BLaER1 treated with 17β-estradiol and CSF1 and Interleukin-3, amounts not matched to agents 10 nM and 100 nM (cell line): Measurements from ENCODE around the gene SYT9.
A peak's percentile ranks its signal among the peaks of the same experiment; 100 is the strongest.
"Not testable (repeated sequence)": the region's sequence is repeated elsewhere in the genome, so short reads cannot be mapped to it uniquely, and the experiment has no call there.

ENCODE experiments used
- H3K27ac ChIP-seq, 11 experiments: shearing (Covaris generic); formaldehyde crosslinking; 2 replicates each; pipeline ENCODE4 v1.8.1; 2022
- H3K27me3 ChIP-seq, 11 experiments: shearing (Covaris generic); formaldehyde crosslinking; 2 replicates each; pipeline ENCODE4 v1.8.1; 2022
- H3K36me3 ChIP-seq, 11 experiments: shearing (Covaris generic); formaldehyde crosslinking; 2 replicates each; pipeline ENCODE4 v1.8.1; 2022
- H3K4me1 ChIP-seq, 10 experiments: shearing (Covaris generic); formaldehyde crosslinking; 2 replicates each; pipeline ENCODE4 v1.8.1; 2022
- H3K4me2 ChIP-seq, 11 experiments: shearing (Covaris generic); formaldehyde crosslinking; 2 replicates each; pipeline ENCODE4 v1.8.1; 2022
- H3K4me3 ChIP-seq, 10 experiments: shearing (Covaris generic); formaldehyde crosslinking; 2 replicates each; pipeline ENCODE4 v1.8.1; 2022
- H3K9ac ChIP-seq, 11 experiments: shearing (Covaris generic); formaldehyde crosslinking; 2 replicates each; pipeline ENCODE4 v1.8.1; 2022
- H3K9me3 ChIP-seq, 11 experiments: shearing (Covaris generic); formaldehyde crosslinking; replicated peaks in 1 of 11; 2 replicates each; pipeline ENCODE4 v1.8.1; 2022
- H4K20me1 ChIP-seq, 11 experiments: shearing (Covaris generic); formaldehyde crosslinking; 2 replicates each; pipeline ENCODE4 v1.8.1; 2022
- Cebpa-rat ChIP-seq, 11 experiments: shearing (Covaris generic); IDR thresholded peaks; 2 replicates each; pipeline ENCODE4 v1.8.1; 2022

SYT9 gene

GRCh38 chr11:7319501-7319900 is 67.8 kb downstream of the SYT9 start:
- Histone ChIP-seq H3K9me3 (no peaks in the 10 kb centered on the region), H3K36me3 (no peaks in the 10 kb centered on the region), H3K4me3 (no peak overlapping the region), H3K4me2 (no peak overlapping the region), H3K4me1 (no peaks in the 10 kb centered on the region), H3K27me3 (no peaks in the 10 kb centered on the region), H3K9ac (no peak overlapping the region), H4K20me1 (no peaks in the 10 kb centered on the region), H3K27ac (no peak overlapping the region)
- no peak for TF ChIP-seq Cebpa-rat (IDR thresholded peaks at IDR 0.05)

GRCh38 chr11:7320306-7320705 is 68.6 kb downstream of the SYT9 start:
- no peaks in the 10 kb centered on the region for H3K27me3 ChIP-seq
- no peak overlapping the region for H3K4me3 ChIP-seq
- no peaks in the 10 kb centered on the region for H3K36me3 ChIP-seq
- no peaks in the 10 kb centered on the region for H3K4me1 ChIP-seq
- H3K9me3 ChIP-seq = no peaks in the 10 kb centered on the region
- no peak for TF ChIP-seq Cebpa-rat (IDR thresholded peaks at IDR 0.05)
- no peak overlapping the region for H3K9ac ChIP-seq
- H3K27ac ChIP-seq = no peak overlapping the region
- H3K4me2 ChIP-seq = no peak overlapping the region
- no peaks in the 10 kb centered on the region for H4K20me1 ChIP-seq

- no peak overlapping the region for H3K4me3 ChIP-seq
- H3K27ac ChIP-seq = no peak overlapping the region
- H3K9me3 ChIP-seq = no peaks in the 10 kb centered on the region
- no peaks in the 10 kb centered on the region for H3K27me3 ChIP-seq
- no peaks in the 10 kb centered on the region for H3K36me3 ChIP-seq
- H3K4me2 ChIP-seq = no peak overlapping the region
- no peaks in the 10 kb centered on the region for H4K20me1 ChIP-seq
- TF ChIP-seq Cebpa-rat (IDR thresholded peaks at IDR 0.05) = no peak
- H3K9ac ChIP-seq = no peak overlapping the region
- no peaks in the 10 kb centered on the region for H3K4me1 ChIP-seq
Measured at GRCh38 chr11:7321473-7322450, 70.1 kb downstream of the SYT9 start.

- TF ChIP-seq Cebpa-rat (IDR thresholded peaks at IDR 0.05) = no peak
- no peaks in the 10 kb centered on the region for H3K4me1 ChIP-seq
- peaks cover 0 to 13% (median 8%) of the 10 kb centered on the region in 11 experiments; a peak in 9 of 22 replicates for H3K9me3 ChIP-seq
- no peak overlapping the region for H3K9ac ChIP-seq
- H3K4me2 ChIP-seq = no peak overlapping the region
- H3K27me3 ChIP-seq = no peaks in the 10 kb centered on the region
- no peaks in the 10 kb centered on the region for H3K36me3 ChIP-seq
- no peaks in the 10 kb centered on the region for H4K20me1 ChIP-seq
- H3K4me3 ChIP-seq = no peak overlapping the region
- no peak overlapping the region for H3K27ac ChIP-seq
Measured at GRCh38 chr11:7332451-7332850, 80.7 kb downstream of the SYT9 start.

- no peak for TF ChIP-seq Cebpa-rat (IDR thresholded peaks at IDR 0.05)
- Histone ChIP-seq H4K20me1 (no peaks in the 10 kb centered on the region), H3K4me2 (no peak overlapping the region), H3K4me3 (no peak overlapping the region), H3K9me3 (peaks cover 0 to 13% (median 8%) of the 10 kb centered on the region in 11 experiments; a peak in 9 of 22 replicates), H3K4me1 (no peaks in the 10 kb centered on the region), H3K27ac (no peak overlapping the region), H3K36me3 (no peaks in the 10 kb centered on the region), H3K27me3 (no peaks in the 10 kb centered on the region), H3K9ac (no peak overlapping the region)
Measured at GRCh38 chr11:7332962-7333361, 81.3 kb downstream of the SYT9 start.

GRCh38 chr11:7335442-7335841 is 83.7 kb downstream of the SYT9 start:
- peaks cover 5 to 21% (median 14%) of the 10 kb centered on the region in 11 experiments; a peak in 15 of 22 replicates for H3K9me3 ChIP-seq
- not testable (repeated sequence) for H3K4me3 ChIP-seq, H3K36me3 ChIP-seq, H3K4me2 ChIP-seq, H3K9ac ChIP-seq, H3K27ac ChIP-seq, H3K27me3 ChIP-seq, H4K20me1 ChIP-seq, H3K4me1 ChIP-seq

GRCh38 chr11:7341551-7341950 is 89.8 kb downstream of the SYT9 start:
- no peak for TF ChIP-seq Cebpa-rat (IDR thresholded peaks at IDR 0.05)
- H3K4me1 ChIP-seq = no peaks in the 10 kb centered on the region
- H3K9me3 ChIP-seq = peaks cover 0 to 19% (median 7%) of the 10 kb centered on the region in 11 experiments; a peak in 8 of 22 replicates
- H3K4me3 ChIP-seq = no peak overlapping the region
- no peaks in the 10 kb centered on the region for H3K36me3 ChIP-seq
- H3K9ac ChIP-seq = no peak overlapping the region
- no peaks in the 10 kb centered on the region for H3K27me3 ChIP-seq
- no peak overlapping the region for H3K4me2 ChIP-seq
- H3K27ac ChIP-seq = no peak overlapping the region
- no peaks in the 10 kb centered on the region for H4K20me1 ChIP-seq

GRCh38 chr11:7347611-7348431 is 96.1 kb downstream of the SYT9 start:
- H3K4me3 ChIP-seq = no peak overlapping the region
- no peak for TF ChIP-seq Cebpa-rat (IDR thresholded peaks at IDR 0.05)
- no peaks in the 10 kb centered on the region for H3K36me3 ChIP-seq
- no peaks in the 10 kb centered on the region for H4K20me1 ChIP-seq
- no peaks in the 10 kb centered on the region for H3K27me3 ChIP-seq
- no peak overlapping the region for H3K9ac ChIP-seq
- peaks cover 0 to 7% (median 0%) of the 10 kb centered on the region in 11 experiments; a peak in 2 of 22 replicates for H3K9me3 ChIP-seq
- peak overlapping the region; percentile 17 to 68 (median 48); a peak in 21 of 22 replicates for H3K4me2 ChIP-seq
- peaks cover 9 to 20% (median 13%) of the 10 kb centered on the region in 10 experiments for H3K4me1 ChIP-seq
- no peak overlapping the region for H3K27ac ChIP-seq
